Panc1 (cell line): ENCODE measurements around the gene TRNP1.

Experiments
- POLR2AphosphoS5 ChIP-seq: IDR thresholded peaks from 2 replicates; pipeline ENCODE4 v1.6.1; 2012; ENCODE audit warnings: mild to moderate bottlenecking, low read depth, low read length, moderate library complexity
- TCF7L2 ChIP-seq: IDR thresholded peaks from 2 replicates; pipeline ENCODE4 v1.6.1; 2011; ENCODE audit warnings: mild to moderate bottlenecking, low read depth, low read length, inconsistent platforms
- TF ChIP-seq, protein P1 (sequence below): fragments of 450-650 bp; IDR thresholded peaks from 2 replicates; pipeline ENCODE4 v1.5.1; 2017; ENCODE audit warnings: mild to moderate bottlenecking
- TF ChIP-seq, protein P2 (sequence below), 2 experiments: IDR thresholded peaks; 2 replicates each; pipeline ENCODE4 v1.6.1; 2011 to 2012; ENCODE audit warnings: low read depth in 2 of 2, control low read depth in 1 of 2, low read length in 1 of 2, mild to moderate bottlenecking in 1 of 2, moderate library complexity in 1 of 2; ENCODE audit not compliant: insufficient read depth in 1 of 2

DNA sequence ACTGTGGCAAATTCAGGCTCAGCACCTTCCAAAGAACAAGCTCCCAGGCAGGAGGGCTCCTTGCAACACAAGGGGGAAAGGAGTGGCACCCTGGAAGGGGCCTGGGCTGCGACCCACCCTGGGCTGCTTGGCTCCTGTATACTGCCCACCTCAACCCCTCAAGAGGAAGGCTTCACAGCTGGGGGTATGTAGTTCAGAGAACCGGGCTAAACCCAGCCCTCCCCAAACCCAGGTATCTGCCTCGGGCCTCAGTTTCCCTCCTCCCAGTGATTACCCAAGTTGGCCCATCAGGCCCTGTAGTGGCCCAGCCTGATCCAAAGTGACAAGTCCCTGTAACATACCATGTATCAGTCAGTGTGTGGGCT lies 11.7 kb downstream of the TRNP1 start:
- TF ChIP-seq, protein P1, sequence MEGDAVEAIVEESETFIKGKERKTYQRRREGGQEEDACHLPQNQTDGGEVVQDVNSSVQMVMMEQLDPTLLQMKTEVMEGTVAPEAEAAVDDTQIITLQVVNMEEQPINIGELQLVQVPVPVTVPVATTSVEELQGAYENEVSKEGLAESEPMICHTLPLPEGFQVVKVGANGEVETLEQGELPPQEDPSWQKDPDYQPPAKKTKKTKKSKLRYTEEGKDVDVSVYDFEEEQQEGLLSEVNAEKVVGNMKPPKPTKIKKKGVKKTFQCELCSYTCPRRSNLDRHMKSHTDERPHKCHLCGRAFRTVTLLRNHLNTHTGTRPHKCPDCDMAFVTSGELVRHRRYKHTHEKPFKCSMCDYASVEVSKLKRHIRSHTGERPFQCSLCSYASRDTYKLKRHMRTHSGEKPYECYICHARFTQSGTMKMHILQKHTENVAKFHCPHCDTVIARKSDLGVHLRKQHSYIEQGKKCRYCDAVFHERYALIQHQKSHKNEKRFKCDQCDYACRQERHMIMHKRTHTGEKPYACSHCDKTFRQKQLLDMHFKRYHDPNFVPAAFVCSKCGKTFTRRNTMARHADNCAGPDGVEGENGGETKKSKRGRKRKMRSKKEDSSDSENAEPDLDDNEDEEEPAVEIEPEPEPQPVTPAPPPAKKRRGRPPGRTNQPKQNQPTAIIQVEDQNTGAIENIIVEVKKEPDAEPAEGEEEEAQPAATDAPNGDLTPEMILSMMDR, result no peak
- TF ChIP-seq POLR2AphosphoS5, result no peak
- TF ChIP-seq, protein P2, sequence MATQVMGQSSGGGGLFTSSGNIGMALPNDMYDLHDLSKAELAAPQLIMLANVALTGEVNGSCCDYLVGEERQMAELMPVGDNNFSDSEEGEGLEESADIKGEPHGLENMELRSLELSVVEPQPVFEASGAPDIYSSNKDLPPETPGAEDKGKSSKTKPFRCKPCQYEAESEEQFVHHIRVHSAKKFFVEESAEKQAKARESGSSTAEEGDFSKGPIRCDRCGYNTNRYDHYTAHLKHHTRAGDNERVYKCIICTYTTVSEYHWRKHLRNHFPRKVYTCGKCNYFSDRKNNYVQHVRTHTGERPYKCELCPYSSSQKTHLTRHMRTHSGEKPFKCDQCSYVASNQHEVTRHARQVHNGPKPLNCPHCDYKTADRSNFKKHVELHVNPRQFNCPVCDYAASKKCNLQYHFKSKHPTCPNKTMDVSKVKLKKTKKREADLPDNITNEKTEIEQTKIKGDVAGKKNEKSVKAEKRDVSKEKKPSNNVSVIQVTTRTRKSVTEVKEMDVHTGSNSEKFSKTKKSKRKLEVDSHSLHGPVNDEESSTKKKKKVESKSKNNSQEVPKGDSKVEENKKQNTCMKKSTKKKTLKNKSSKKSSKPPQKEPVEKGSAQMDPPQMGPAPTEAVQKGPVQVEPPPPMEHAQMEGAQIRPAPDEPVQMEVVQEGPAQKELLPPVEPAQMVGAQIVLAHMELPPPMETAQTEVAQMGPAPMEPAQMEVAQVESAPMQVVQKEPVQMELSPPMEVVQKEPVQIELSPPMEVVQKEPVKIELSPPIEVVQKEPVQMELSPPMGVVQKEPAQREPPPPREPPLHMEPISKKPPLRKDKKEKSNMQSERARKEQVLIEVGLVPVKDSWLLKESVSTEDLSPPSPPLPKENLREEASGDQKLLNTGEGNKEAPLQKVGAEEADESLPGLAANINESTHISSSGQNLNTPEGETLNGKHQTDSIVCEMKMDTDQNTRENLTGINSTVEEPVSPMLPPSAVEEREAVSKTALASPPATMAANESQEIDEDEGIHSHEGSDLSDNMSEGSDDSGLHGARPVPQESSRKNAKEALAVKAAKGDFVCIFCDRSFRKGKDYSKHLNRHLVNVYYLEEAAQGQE (IDR thresholded peaks at IDR 0.05; ENCODE audit: insufficient read depth in 1 of 2, low read depth in 2 of 2, low read length in 1 of 2), result no peak
- TF ChIP-seq TCF7L2, result no peak
